ENCODE results near the gene S100A1.
A peak's percentile ranks its signal among the peaks of the same experiment; 100 is the strongest.

The S100A1 gene

GRCh38 chr1:153610811-153611301 lies 17.4 kb upstream of the S100A1 start:
- no peak for DNase-seq

GRCh38 chr1:153611356-153611755 lies 16.9 kb upstream of the S100A1 start:
- DNase-seq = no peak

GRCh38 chr1:153612111-153612754 lies 16.0 kb upstream of the S100A1 start:
- no peak for DNase-seq

- DNase-seq = no peak
These were observed 15.4 kb upstream of the S100A1 start, which contains the start of gene S100A16 for GRCh38 chr1:153612755-153613331. S100A16 (minus strand) TSS chr1:153613137; CDS start chr1:153608151, 4,986 bp downstream.

- DNase-seq = no peak
These were observed 14.8 kb upstream of the S100A1 start for GRCh38 chr1:153613406-153613805.

GRCh38 chr1:153614189-153614900 lies 13.9 kb upstream of the S100A1 start:
- DNase-seq = no peak

GRCh38 chr1:153614906-153615305 lies 13.3 kb upstream of the S100A1 start:
- no peak for DNase-seq

- DNase-seq = no peak
These were observed 12.8 kb upstream of the S100A1 start for GRCh38 chr1:153615406-153615805.

- DNase-seq = peak; percentile 39
These were observed 11.9 kb upstream of the S100A1 start, which contains the start of gene S100A14 for GRCh38 chr1:153616144-153616916. S100A14 (minus strand) TSS chr1:153616325; CDS start chr1:153615858, 467 bp downstream.

- no peak for DNase-seq
These were observed 11.3 kb upstream of the S100A1 start for GRCh38 chr1:153616917-153617311.

GRCh38 chr1:153617663-153618062 lies 10.6 kb upstream of the S100A1 start:
- DNase-seq = no peak

GRCh38 chr1:153619171-153619570 lies 9.1 kb upstream of the S100A1 start:
- no peak for DNase-seq

GRCh38 chr1:153623101-153623500 lies 5.1 kb upstream of the S100A1 start:
- DNase-seq = no peak

- no peak for DNase-seq
These were observed 3.1 kb upstream of the S100A1 start for GRCh38 chr1:153624965-153625611.

- no peak for DNase-seq
These were observed 1.7 kb upstream of the S100A1 start for GRCh38 chr1:153626477-153626903.

- peak; percentile 89 for DNase-seq
These were observed 1.1 kb upstream of the S100A1 start, which contains the start of gene S100A13 for GRCh38 chr1:153626904-153627714. S100A13 (minus strand) TSS chr1:153627505; CDS start chr1:153626472, 1,033 bp downstream.

GRCh38 chr1:153628638-153629342 lies 556 bp downstream of the S100A1 start:
- DNase-seq = no peak

GRCh38 chr1:153629343-153629665 lies 1.1 kb downstream of the S100A1 start:
- no peak for DNase-seq

GRCh38 chr1:153629971-153630370 lies 1.7 kb downstream of the S100A1 start:
- DNase-seq = no peak

- no peak for DNase-seq
These were observed 2.1 kb downstream of the S100A1 start for GRCh38 chr1:153630384-153630783.

Data from DMS79 treated with DMSO at 0.1 percent for 48 hours (cell line).